GM21423 (cell line): Measurements from ENCODE around the gene ELFN1.

ENCODE experiments used
- ATAC-seq: cut with Tn5 transposase; IDR thresholded peaks from one replicate; pipeline ENCODE4 v1.9.1; 2021; ENCODE audit warnings: mild to moderate bottlenecking, moderate library complexity; ENCODE audit not compliant: unreplicated experiment

The ELFN1 gene

GRCh38 chr7:1779445-1779844 lies 109.4 kb downstream of the ELFN1 start:
- ATAC-seq, result no peak

GRCh38 chr7:1781369-1781768 lies 111.3 kb downstream of the ELFN1 start:
- no peak for ATAC-seq

GRCh38 chr7:1785839-1786238 lies 115.8 kb downstream of the ELFN1 start:
- no peak for ATAC-seq

GRCh38 chr7:1787241-1787640 lies 117.2 kb downstream of the ELFN1 start:
- no peak for ATAC-seq

- no peak for ATAC-seq
Observed at GRCh38 chr7:1787681-1788235, 117.7 kb downstream of the ELFN1 start.

GRCh38 chr7:1794888-1795542 lies 124.9 kb downstream of the ELFN1 start:
- ATAC-seq, result no peak
